ENCODE data around the gene UQCC5.

GRCh38 chr3:52537165-52537620, 788 bp downstream of the UQCC5 start:
- TF ChIP-seq CTCF (IDR thresholded peaks at IDR 0.05), result peak in 2 of 6 experiments; percentile 2 to 26
- TF ChIP-seq POLR2A (IDR thresholded peaks at IDR 0.05), result no peak
